ENCODE data around the gene MYPN. TPM values are rescaled to one million over a fixed set of nuclear protein-coding genes. Genes with fewer than 3 reads are reported as not detected.
"Not testable (repeated sequence)": the region's sequence is repeated elsewhere in the genome, so short reads cannot be mapped to it uniquely, and the experiment has no call there.

Gene MYPN
- not detected for total RNA-seq

GRCh38 chr10:68109331-68109730 lies at the start of gene MYPN:
Gene MYPN (plus strand): TSS chr10:68109488. CDS start chr10:68121439, 11,951 bp downstream.
- Mint-ChIP-seq H3K27ac (peak within 1 kb of the TSS; percentile 56), H3K27me3 (no peaks in the 10 kb centered on the region), H3K4me3 (no peak within 1 kb of the TSS), H3K36me3 (no peaks in the 10 kb centered on the region), H3K9me3 (no peaks in the 10 kb centered on the region), H3K4me1 (no peaks in the 10 kb centered on the region)
- DNase-seq: no peak

- Mint-ChIP-seq H3K4me3 (no peak overlapping the region), H3K4me1 (peaks cover 42% of the 10 kb centered on the region), H3K9me3 (no peaks in the 10 kb centered on the region), H3K36me3 (peaks cover 26% of the 10 kb centered on the region), H3K27ac (no peak overlapping the region), H3K27me3 (no peaks in the 10 kb centered on the region)
- no peak for DNase-seq
These were observed 42.3 kb upstream of the MYPN start for GRCh38 chr10:68067029-68067428.

GRCh38 chr10:68067508-68067907 lies 41.8 kb upstream of the MYPN start:
- Mint-ChIP-seq H3K27ac (peak overlapping the region; percentile 60), H3K4me1 (peaks cover 46% of the 10 kb centered on the region), H3K27me3 (no peaks in the 10 kb centered on the region), H3K36me3 (peaks cover 24% of the 10 kb centered on the region), H3K9me3 (no peaks in the 10 kb centered on the region), H3K4me3 (no peak overlapping the region)
- no peak for DNase-seq

GRCh38 chr10:68073631-68074030 lies 35.7 kb upstream of the MYPN start:
- Mint-ChIP-seq H3K27ac (peak overlapping the region; percentile 93), H3K9me3 (no peaks in the 10 kb centered on the region), H3K4me3 (peak overlapping the region; percentile 95), H3K27me3 (no peaks in the 10 kb centered on the region), H3K4me1 (peaks cover 39% of the 10 kb centered on the region), H3K36me3 (peaks cover 16% of the 10 kb centered on the region)
- DNase-seq: no peak

GRCh38 chr10:68074031-68074774 lies 35.1 kb upstream of the MYPN start:
- DNase-seq: no peak
- peaks cover 35% of the 10 kb centered on the region for H3K4me1 Mint-ChIP-seq

GRCh38 chr10:68074775-68075549 lies 34.3 kb upstream of the MYPN start, which contains the start of gene HERC4:
Gene HERC4 (minus strand): TSS chr10:68075283. CDS start chr10:68073108, 2,175 bp downstream.
- Mint-ChIP-seq H3K9me3 (no peaks in the 10 kb centered on the region), H3K4me3 (peak within 1 kb of the TSS; percentile 95), H3K27me3 (no peaks in the 10 kb centered on the region), H3K36me3 (peaks cover 14% of the 10 kb centered on the region), H3K4me1 (peaks cover 33% of the 10 kb centered on the region), H3K27ac (peak within 1 kb of the TSS; percentile 93)
- peak; percentile 89 for DNase-seq

More at GRCh38 chr10:68074031-68074774, 35.1 kb upstream of the MYPN start:
- H3K9me3 Mint-ChIP-seq: no peaks in the 10 kb centered on the region
- peaks cover 16% of the 10 kb centered on the region for H3K36me3 Mint-ChIP-seq
- H3K4me3 Mint-ChIP-seq: peak overlapping the region; percentile 95
- H3K27ac Mint-ChIP-seq: peak overlapping the region; percentile 93
- no peaks in the 10 kb centered on the region for H3K27me3 Mint-ChIP-seq

GRCh38 chr10:68075550-68076004 lies 33.7 kb upstream of the MYPN start:
- Mint-ChIP-seq H3K4me1 (peaks cover 32% of the 10 kb centered on the region), H3K27ac (peak overlapping the region; percentile 78), H3K9me3 (no peaks in the 10 kb centered on the region), H3K36me3 (peaks cover 14% of the 10 kb centered on the region), H3K4me3 (peak overlapping the region; percentile 95), H3K27me3 (no peaks in the 10 kb centered on the region)
- no peak for DNase-seq

- H3K36me3 Mint-ChIP-seq, H3K4me3 Mint-ChIP-seq, H3K27ac Mint-ChIP-seq, H3K9me3 Mint-ChIP-seq, DNase-seq, H3K27me3 Mint-ChIP-seq: not testable (repeated sequence)
- H3K4me1 Mint-ChIP-seq: peaks cover 27% of the 10 kb centered on the region
These were observed 33.2 kb upstream of the MYPN start for GRCh38 chr10:68076081-68076480.

GRCh38 chr10:68077026-68077425 lies 32.3 kb upstream of the MYPN start:
- Mint-ChIP-seq H3K4me3 (no peak overlapping the region), H3K9me3 (no peaks in the 10 kb centered on the region), H3K27me3 (peaks cover 5% of the 10 kb centered on the region), H3K27ac (no peak overlapping the region), H3K4me1 (peaks cover 18% of the 10 kb centered on the region), H3K36me3 (peaks cover 4% of the 10 kb centered on the region)
- no peak for DNase-seq

- no peaks in the 10 kb centered on the region for H3K36me3 Mint-ChIP-seq
- peaks cover 5% of the 10 kb centered on the region for H3K4me1 Mint-ChIP-seq
- H3K27ac Mint-ChIP-seq: no peak overlapping the region
- no peak for DNase-seq
- H3K4me3 Mint-ChIP-seq: no peak overlapping the region
- H3K9me3 Mint-ChIP-seq: no peaks in the 10 kb centered on the region
- peaks cover 16% of the 10 kb centered on the region for H3K27me3 Mint-ChIP-seq
These were observed 29.9 kb upstream of the MYPN start for GRCh38 chr10:68079434-68079833.

- Mint-ChIP-seq H3K4me3 (no peak overlapping the region), H3K4me1 (no peaks in the 10 kb centered on the region), H3K9me3 (no peaks in the 10 kb centered on the region), H3K27ac (no peak overlapping the region), H3K36me3 (no peaks in the 10 kb centered on the region), H3K27me3 (peaks cover 20% of the 10 kb centered on the region)
- DNase-seq: no peak
These were observed 28.3 kb upstream of the MYPN start for GRCh38 chr10:68080853-68081431.

GRCh38 chr10:68081916-68082315 lies 27.4 kb upstream of the MYPN start:
- Mint-ChIP-seq H3K36me3 (no peaks in the 10 kb centered on the region), H3K4me1 (no peaks in the 10 kb centered on the region), H3K4me3 (no peak overlapping the region), H3K9me3 (no peaks in the 10 kb centered on the region), H3K27me3 (peaks cover 20% of the 10 kb centered on the region), H3K27ac (no peak overlapping the region)
- DNase-seq: no peak

- no peak for DNase-seq
These were observed 26.4 kb upstream of the MYPN start for GRCh38 chr10:68082872-68083271.

GRCh38 chr10:68083953-68084352 lies 25.3 kb upstream of the MYPN start:
- no peak for DNase-seq
- H3K4me1 Mint-ChIP-seq: peaks cover 7% of the 10 kb centered on the region
- H3K9me3 Mint-ChIP-seq: no peaks in the 10 kb centered on the region
- H3K4me3 Mint-ChIP-seq: no peak overlapping the region
- H3K36me3 Mint-ChIP-seq: no peaks in the 10 kb centered on the region
- peaks cover 29% of the 10 kb centered on the region for H3K27me3 Mint-ChIP-seq
- H3K27ac Mint-ChIP-seq: no peak overlapping the region

More at GRCh38 chr10:68082872-68083271, 26.4 kb upstream of the MYPN start:
- no peaks in the 10 kb centered on the region for H3K36me3 Mint-ChIP-seq
- peaks cover 25% of the 10 kb centered on the region for H3K27me3 Mint-ChIP-seq
- no peak overlapping the region for H3K27ac Mint-ChIP-seq
- H3K9me3 Mint-ChIP-seq: no peaks in the 10 kb centered on the region
- H3K4me1 Mint-ChIP-seq: no peaks in the 10 kb centered on the region
- H3K4me3 Mint-ChIP-seq: no peak overlapping the region

GRCh38 chr10:68084469-68084868 lies 24.8 kb upstream of the MYPN start:
- Mint-ChIP-seq H3K27ac (no peak overlapping the region), H3K4me3 (no peak overlapping the region), H3K27me3 (peaks cover 29% of the 10 kb centered on the region), H3K9me3 (no peaks in the 10 kb centered on the region), H3K4me1 (peaks cover 7% of the 10 kb centered on the region), H3K36me3 (peaks cover 1% of the 10 kb centered on the region)
- DNase-seq: no peak
